Measurements from ENCODE around the gene CHGA. TPM values are rescaled to one million over a fixed set of nuclear protein-coding genes. Genes with fewer than 3 reads are reported as not detected.

CHGA gene
- polyA plus RNA-seq, 1 donor from 2014 or later = 131 TPM

- no peaks in the 10 kb centered on the region for H3K36me3 ChIP-seq (ENCODE audit: insufficient read depth, low read length)
- H4K20me1 ChIP-seq (ENCODE audit: insufficient read depth) = no peaks in the 10 kb centered on the region
- H3K79me2 ChIP-seq (replicated peaks; ENCODE audit: insufficient read depth, low read length) = no peaks in the 10 kb centered on the region
- no peak overlapping the region for H3K4me3 ChIP-seq (ENCODE audit: low read length)
- no peak overlapping the region for H3K4me2 ChIP-seq (ENCODE audit: low read length)
- no peaks in the 10 kb centered on the region for H3F3A ChIP-seq (ENCODE audit: insufficient read depth, low read length, poor library complexity, severe bottlenecking)
- H3K9me3 ChIP-seq (ENCODE audit: low read length) = no peaks in the 10 kb centered on the region
- no peak overlapping the region for H3K9ac ChIP-seq (ENCODE audit: low read length)
- TF ChIP-seq SMC3 (conservative IDR thresholded peaks at IDR 0.05; ENCODE audit: poor library complexity) (no peak), RAD21 (conservative IDR thresholded peaks at IDR 0.05) (no peak), POLR2AphosphoS5 (IDR thresholded peaks at IDR 0.05) (no peak)
- H2AFZ ChIP-seq (ENCODE audit: low read depth, low read length) = no peak overlapping the region
- no peaks in the 10 kb centered on the region for H3K9me2 ChIP-seq (ENCODE audit: insufficient read depth, low read length)
- no peaks in the 10 kb centered on the region for H3K27me3 ChIP-seq (ENCODE audit: insufficient read depth, low read depth, low read length)
- no peak overlapping the region for H3K27ac ChIP-seq (ENCODE audit: low read length)
These were observed 4.7 kb downstream of the CHGA start for GRCh38 chr14:92927349-92928257.

- TF ChIP-seq MXI1 (conservative IDR thresholded peaks at IDR 0.05; ENCODE audit: poor library complexity, severe bottlenecking) = no peak
- TF ChIP-seq POLR2AphosphoS5 (IDR thresholded peaks at IDR 0.05) = no peak
- TF ChIP-seq EZH2 (IDR thresholded peaks at IDR 0.05; ENCODE audit: borderline replicate concordance, insufficient read depth, low read length, poor library complexity, severe bottlenecking) = no peak
- no peak for TF ChIP-seq EP300 (conservative IDR thresholded peaks at IDR 0.05; ENCODE audit: poor library complexity, severe bottlenecking)
- TF ChIP-seq CTCF (IDR thresholded peaks at IDR 0.05; ENCODE audit: poor library complexity, severe bottlenecking) = no peak
- H3K27me3 ChIP-seq (ENCODE audit: insufficient read depth, low read depth, low read length) = no peaks in the 10 kb centered on the region
- no peaks in the 10 kb centered on the region for H3K79me2 ChIP-seq (replicated peaks; ENCODE audit: insufficient read depth, low read length)
- H3K4me2 ChIP-seq (ENCODE audit: low read length) = no peak overlapping the region
- no peak overlapping the region for H3K9ac ChIP-seq (ENCODE audit: low read length)
- no peaks in the 10 kb centered on the region for H3K9me3 ChIP-seq (ENCODE audit: low read length)
- H4K20me1 ChIP-seq (ENCODE audit: insufficient read depth) = no peaks in the 10 kb centered on the region
- no peak overlapping the region for H3K27ac ChIP-seq (ENCODE audit: low read length)
- no peak overlapping the region for H3K4me3 ChIP-seq (ENCODE audit: low read length)
- no peaks in the 10 kb centered on the region for H3F3A ChIP-seq (ENCODE audit: insufficient read depth, low read length, poor library complexity, severe bottlenecking)
- H3K36me3 ChIP-seq (ENCODE audit: insufficient read depth, low read length) = no peaks in the 10 kb centered on the region
- H2AFZ ChIP-seq (ENCODE audit: low read depth, low read length) = no peak overlapping the region
- H3K9me2 ChIP-seq (ENCODE audit: insufficient read depth, low read length) = no peaks in the 10 kb centered on the region
These were observed 5.3 kb downstream of the CHGA start for GRCh38 chr14:92928258-92928629.

GRCh38 chr14:92928961-92929688 is 6.2 kb downstream of the CHGA start:
- Histone ChIP-seq H3K27ac (ENCODE audit: low read length) (no peak overlapping the region), H3K36me3 (ENCODE audit: insufficient read depth, low read length) (no peaks in the 10 kb centered on the region), H3K4me2 (ENCODE audit: low read length) (no peak overlapping the region), H3K9me2 (ENCODE audit: insufficient read depth, low read length) (no peaks in the 10 kb centered on the region), H3K4me3 (ENCODE audit: low read length) (no peak overlapping the region), H3F3A (ENCODE audit: insufficient read depth, low read length, poor library complexity, severe bottlenecking) (no peaks in the 10 kb centered on the region), H2AFZ (ENCODE audit: low read depth, low read length) (no peak overlapping the region), H3K79me2 (replicated peaks; ENCODE audit: insufficient read depth, low read length) (no peaks in the 10 kb centered on the region), H4K20me1 (ENCODE audit: insufficient read depth) (no peaks in the 10 kb centered on the region), H3K27me3 (ENCODE audit: insufficient read depth, low read depth, low read length) (no peaks in the 10 kb centered on the region), H3K9ac (ENCODE audit: low read length) (no peak overlapping the region), H3K9me3 (ENCODE audit: low read length) (no peaks in the 10 kb centered on the region)
- TF ChIP-seq EP300 (conservative IDR thresholded peaks at IDR 0.05; ENCODE audit: poor library complexity, severe bottlenecking) (no peak), EZH2 (IDR thresholded peaks at IDR 0.05; ENCODE audit: borderline replicate concordance, insufficient read depth, low read length, poor library complexity, severe bottlenecking) (no peak), RAD21 (conservative IDR thresholded peaks at IDR 0.05) (no peak), SMC3 (conservative IDR thresholded peaks at IDR 0.05; ENCODE audit: poor library complexity) (no peak), REST (IDR thresholded peaks at IDR 0.05; ENCODE audit: borderline replicate concordance) (no peak), TAF1 (IDR thresholded peaks at IDR 0.05; ENCODE audit: low read depth) (no peak), CTCF (IDR thresholded peaks at IDR 0.05; ENCODE audit: poor library complexity, severe bottlenecking) (no peak), MXI1 (conservative IDR thresholded peaks at IDR 0.05; ENCODE audit: poor library complexity, severe bottlenecking) (no peak), POLR2AphosphoS5 (IDR thresholded peaks at IDR 0.05) (no peak)

All from neural cell (in vitro differentiated cells).